ENCODE data around the gene DLG2.

Gene DLG2

GRCh38 chr11:83410605-83411565 is 2216.3 kb downstream of the DLG2 start:
- Histone ChIP-seq H3K36me3 (ENCODE audit: insufficient read depth, low read length) (no peaks in the 10 kb centered on the region), H3K4me2 (ENCODE audit: low read length) (no peak overlapping the region), H3K9ac (ENCODE audit: low read length) (no peak overlapping the region), H4K20me1 (ENCODE audit: insufficient read depth, low read length) (no peaks in the 10 kb centered on the region), H3F3A (ENCODE audit: insufficient read depth, low read length) (no peaks in the 10 kb centered on the region), H3K4me1 (ENCODE audit: insufficient read depth, low read length, severe bottlenecking) (no peaks in the 10 kb centered on the region), H3K27me3 (ENCODE audit: insufficient read depth, low read length) (no peaks in the 10 kb centered on the region), H3K79me2 (ENCODE audit: insufficient read depth, low read length) (no peaks in the 10 kb centered on the region), H3K27ac (ENCODE audit: low read depth, low read length, poor library complexity, severe bottlenecking) (no peak overlapping the region), H3K4me3 (ENCODE audit: low read depth, low read length, poor library complexity, severe bottlenecking) (no peak overlapping the region), H3K9me2 (ENCODE audit: low read depth, low read length) (no peaks in the 10 kb centered on the region), H2AFZ (ENCODE audit: low read length) (no peak overlapping the region), H3K9me3 (ENCODE audit: low read length) (no peaks in the 10 kb centered on the region)
- TF ChIP-seq EZH2 (IDR thresholded peaks at IDR 0.05; ENCODE audit: borderline replicate concordance, low read length) (no peak), CTCF (IDR thresholded peaks at IDR 0.05; ENCODE audit: low read length) (no peak)

- Histone ChIP-seq H3F3A (ENCODE audit: insufficient read depth, low read length) (no peaks in the 10 kb centered on the region), H3K9ac (ENCODE audit: low read length) (no peak overlapping the region), H3K27ac (ENCODE audit: low read depth, low read length, poor library complexity, severe bottlenecking) (no peak overlapping the region), H3K4me2 (ENCODE audit: low read length) (no peak overlapping the region), H3K9me2 (ENCODE audit: low read depth, low read length) (no peaks in the 10 kb centered on the region), H3K79me2 (ENCODE audit: insufficient read depth, low read length) (no peaks in the 10 kb centered on the region), H3K4me3 (ENCODE audit: low read depth, low read length, poor library complexity, severe bottlenecking) (no peak overlapping the region), H3K4me1 (ENCODE audit: insufficient read depth, low read length, severe bottlenecking) (no peaks in the 10 kb centered on the region), H2AFZ (ENCODE audit: low read length) (no peak overlapping the region), H3K9me3 (ENCODE audit: low read length) (no peaks in the 10 kb centered on the region), H3K27me3 (ENCODE audit: insufficient read depth, low read length) (no peaks in the 10 kb centered on the region), H4K20me1 (ENCODE audit: insufficient read depth, low read length) (no peaks in the 10 kb centered on the region), H3K36me3 (ENCODE audit: insufficient read depth, low read length) (no peaks in the 10 kb centered on the region)
- TF ChIP-seq CTCF (IDR thresholded peaks at IDR 0.05; ENCODE audit: low read length) (no peak), EZH2 (IDR thresholded peaks at IDR 0.05; ENCODE audit: borderline replicate concordance, low read length) (no peak)
Measured at GRCh38 chr11:83409891-83410290, 2217.3 kb downstream of the DLG2 start.

GRCh38 chr11:83409476-83409875 is 2217.7 kb downstream of the DLG2 start:
- Histone ChIP-seq H3K9me2 (ENCODE audit: low read depth, low read length) (no peaks in the 10 kb centered on the region), H3K4me1 (ENCODE audit: insufficient read depth, low read length, severe bottlenecking) (no peaks in the 10 kb centered on the region), H3K27me3 (ENCODE audit: insufficient read depth, low read length) (no peaks in the 10 kb centered on the region), H3K4me2 (ENCODE audit: low read length) (no peak overlapping the region), H3F3A (ENCODE audit: insufficient read depth, low read length) (no peaks in the 10 kb centered on the region), H3K9me3 (ENCODE audit: low read length) (no peaks in the 10 kb centered on the region), H2AFZ (ENCODE audit: low read length) (no peak overlapping the region), H3K79me2 (ENCODE audit: insufficient read depth, low read length) (no peaks in the 10 kb centered on the region), H3K9ac (ENCODE audit: low read length) (no peak overlapping the region), H4K20me1 (ENCODE audit: insufficient read depth, low read length) (no peaks in the 10 kb centered on the region), H3K27ac (ENCODE audit: low read depth, low read length, poor library complexity, severe bottlenecking) (no peak overlapping the region), H3K4me3 (ENCODE audit: low read depth, low read length, poor library complexity, severe bottlenecking) (no peak overlapping the region), H3K36me3 (ENCODE audit: insufficient read depth, low read length) (no peaks in the 10 kb centered on the region)
- TF ChIP-seq CTCF (IDR thresholded peaks at IDR 0.05; ENCODE audit: low read length) (no peak), EZH2 (IDR thresholded peaks at IDR 0.05; ENCODE audit: borderline replicate concordance, low read length) (no peak)

Data from OCI-LY1 (cell line).